ENCODE data around the gene AGT.

GRCh38 chr1:230681599-230681998 is 32.3 kb downstream of the AGT start:
- TF ChIP-seq EZH2 (IDR thresholded peaks at IDR 0.05; ENCODE audit: insufficient read depth, poor library complexity, severe bottlenecking), result no peak
- no peak for TF ChIP-seq EZH2phosphoT487 (IDR thresholded peaks at IDR 0.05; ENCODE audit: insufficient read depth, low read depth)
